Activated naive CD4-positive, alpha-beta T cell (primary cell): ENCODE results near the gene SIPA1L3.

Experiments
- DNase-seq, 4 experiments: peaks; one replicate each; lab custom pipeline; 2025; lab: John Stamatoyannopoulos, UW

The SIPA1L3 gene

GRCh38 chr19:38233740-38234251 lies 326.8 kb downstream of the SIPA1L3 start:
- DNase-seq, result peak; percentile 45 to 68 (median 63)

- no peak for DNase-seq
These were observed 327.6 kb downstream of the SIPA1L3 start for GRCh38 chr19:38234615-38235014.

GRCh38 chr19:38239816-38240215 lies 332.8 kb downstream of the SIPA1L3 start:
- DNase-seq, result no peak

- no peak for DNase-seq
These were observed 336.3 kb downstream of the SIPA1L3 start for GRCh38 chr19:38243279-38243673.

- DNase-seq, result no peak
These were observed 339.0 kb downstream of the SIPA1L3 start for GRCh38 chr19:38245826-38246498.

GRCh38 chr19:38247126-38247525 lies 340.1 kb downstream of the SIPA1L3 start:
- no peak for DNase-seq

- no peak for DNase-seq
These were observed 340.8 kb downstream of the SIPA1L3 start for GRCh38 chr19:38247734-38248268.

- no peak for DNase-seq
These were observed 341.4 kb downstream of the SIPA1L3 start for GRCh38 chr19:38248421-38248820.

- DNase-seq, result no peak
These were observed 343.4 kb downstream of the SIPA1L3 start for GRCh38 chr19:38250428-38250820.

GRCh38 chr19:38250821-38251563 lies 344.0 kb downstream of the SIPA1L3 start:
- DNase-seq, result no peak

- no peak for DNase-seq
These were observed 344.6 kb downstream of the SIPA1L3 start for GRCh38 chr19:38251564-38252051.

GRCh38 chr19:38252385-38252784 lies 345.4 kb downstream of the SIPA1L3 start:
- no peak for DNase-seq

GRCh38 chr19:38252941-38253691 lies 346.1 kb downstream of the SIPA1L3 start:
- no peak for DNase-seq

- DNase-seq, result no peak
These were observed 346.8 kb downstream of the SIPA1L3 start for GRCh38 chr19:38253788-38254187.

GRCh38 chr19:38255383-38256014 lies 348.5 kb downstream of the SIPA1L3 start:
- DNase-seq, result no peak
